ENCODE results near the gene RASAL1.

- TF ChIP-seq CTCF (IDR thresholded peaks at IDR 0.05) (no peak), POLR2AphosphoS5 (IDR thresholded peaks at IDR 0.05) (no peak), POLR2A (IDR thresholded peaks at IDR 0.05) (no peak)
These were observed 29.2 kb downstream of the RASAL1 start for GRCh38 chr12:113106361-113106760.

Measured in stomach (tissue), 4 donors.